ENCODE data around the gene SPRYD3.

The SPRYD3 gene

GRCh38 chr12:53071591-53072551 lies 7.3 kb downstream of the SPRYD3 start:
- TF ChIP-seq EZH2 (IDR thresholded peaks at IDR 0.05; ENCODE audit: borderline replicate concordance, low read length) (no peak), CTCF (IDR thresholded peaks at IDR 0.05; ENCODE audit: low read length) (no peak)
- Histone ChIP-seq H3K4me1 (ENCODE audit: insufficient read depth, low read length, severe bottlenecking) (peaks cover 5% of the 10 kb centered on the region), H3F3A (ENCODE audit: insufficient read depth, low read length) (no peaks in the 10 kb centered on the region), H3K79me2 (ENCODE audit: insufficient read depth, low read length) (no peaks in the 10 kb centered on the region), H4K20me1 (ENCODE audit: insufficient read depth, low read length) (no peaks in the 10 kb centered on the region), H3K9me2 (ENCODE audit: low read depth, low read length) (no peaks in the 10 kb centered on the region), H3K9ac (ENCODE audit: low read length) (no peak overlapping the region), H3K4me2 (ENCODE audit: low read length) (no peak overlapping the region), H3K27ac (ENCODE audit: low read depth, low read length, poor library complexity, severe bottlenecking) (no peak overlapping the region), H3K27me3 (ENCODE audit: insufficient read depth, low read length) (no peaks in the 10 kb centered on the region), H3K4me3 (ENCODE audit: low read depth, low read length, poor library complexity, severe bottlenecking) (no peak overlapping the region), H3K9me3 (ENCODE audit: low read length) (no peaks in the 10 kb centered on the region), H3K36me3 (ENCODE audit: insufficient read depth, low read length) (peaks cover 25% of the 10 kb centered on the region), H2AFZ (ENCODE audit: low read length) (no peak overlapping the region)

GRCh38 chr12:53070877-53071492 lies 8.2 kb downstream of the SPRYD3 start:
- no peaks in the 10 kb centered on the region for H3K9me2 ChIP-seq (ENCODE audit: low read depth, low read length)
- H3K4me1 ChIP-seq (ENCODE audit: insufficient read depth, low read length, severe bottlenecking), result peaks cover 5% of the 10 kb centered on the region
- no peaks in the 10 kb centered on the region for H3K79me2 ChIP-seq (ENCODE audit: insufficient read depth, low read length)
- no peaks in the 10 kb centered on the region for H3F3A ChIP-seq (ENCODE audit: insufficient read depth, low read length)
- no peak overlapping the region for H3K4me2 ChIP-seq (ENCODE audit: low read length)
- H3K36me3 ChIP-seq (ENCODE audit: insufficient read depth, low read length), result peaks cover 21% of the 10 kb centered on the region; the same call in 1 of the 2 replicates
- H3K9ac ChIP-seq (ENCODE audit: low read length), result no peak overlapping the region
- TF ChIP-seq EZH2 (IDR thresholded peaks at IDR 0.05; ENCODE audit: borderline replicate concordance, low read length) (no peak), CTCF (IDR thresholded peaks at IDR 0.05; ENCODE audit: low read length) (no peak)
- no peak overlapping the region for H3K4me3 ChIP-seq (ENCODE audit: low read depth, low read length, poor library complexity, severe bottlenecking)
- no peak overlapping the region for H2AFZ ChIP-seq (ENCODE audit: low read length)
- H3K27me3 ChIP-seq (ENCODE audit: insufficient read depth, low read length), result no peaks in the 10 kb centered on the region
- H3K27ac ChIP-seq (ENCODE audit: low read depth, low read length, poor library complexity, severe bottlenecking), result no peak overlapping the region
- H4K20me1 ChIP-seq (ENCODE audit: insufficient read depth, low read length), result no peaks in the 10 kb centered on the region
- H3K9me3 ChIP-seq (ENCODE audit: low read length), result no peaks in the 10 kb centered on the region

- no peaks in the 10 kb centered on the region for H4K20me1 ChIP-seq (ENCODE audit: insufficient read depth, low read length)
- TF ChIP-seq CTCF (IDR thresholded peaks at IDR 0.05; ENCODE audit: low read length) (no peak), EZH2 (IDR thresholded peaks at IDR 0.05; ENCODE audit: borderline replicate concordance, low read length) (no peak)
- H3K36me3 ChIP-seq (ENCODE audit: insufficient read depth, low read length), result peaks cover 23% of the 10 kb centered on the region; the same call in 1 of the 2 replicates
- no peak overlapping the region for H3K4me2 ChIP-seq (ENCODE audit: low read length)
- H3K9ac ChIP-seq (ENCODE audit: low read length), result no peak overlapping the region
- no peak overlapping the region for H3K27ac ChIP-seq (ENCODE audit: low read depth, low read length, poor library complexity, severe bottlenecking)
- no peaks in the 10 kb centered on the region for H3K9me3 ChIP-seq (ENCODE audit: low read length)
- H3K79me2 ChIP-seq (ENCODE audit: insufficient read depth, low read length), result no peaks in the 10 kb centered on the region
- H2AFZ ChIP-seq (ENCODE audit: low read length), result no peak overlapping the region
- no peaks in the 10 kb centered on the region for H3F3A ChIP-seq (ENCODE audit: insufficient read depth, low read length)
- H3K27me3 ChIP-seq (ENCODE audit: insufficient read depth, low read length), result no peaks in the 10 kb centered on the region
- H3K9me2 ChIP-seq (ENCODE audit: low read depth, low read length), result no peaks in the 10 kb centered on the region
- no peak overlapping the region for H3K4me3 ChIP-seq (ENCODE audit: low read depth, low read length, poor library complexity, severe bottlenecking)
- H3K4me1 ChIP-seq (ENCODE audit: insufficient read depth, low read length, severe bottlenecking), result peaks cover 5% of the 10 kb centered on the region
Observed at GRCh38 chr12:53069621-53070410, 9.4 kb downstream of the SPRYD3 start.
